Measurements from ENCODE around the gene EWSR1. TPM values are rescaled to one million over a fixed set of nuclear protein-coding genes. Genes with fewer than 3 reads are reported as not detected.

The EWSR1 gene
- total RNA-seq, 1 donor from 2014 or later: 355 TPM

- no peak overlapping the region for H3K27ac Mint-ChIP-seq (ENCODE audit: unreplicated experiment)
Observed at GRCh38 chr22:29325785-29326315, 57.8 kb downstream of the EWSR1 start.

GRCh38 chr22:29326481-29326880, 58.4 kb downstream of the EWSR1 start:
- no peak for TF ChIP-seq CTCF (IDR thresholded peaks at IDR 0.05; ENCODE audit: partially characterized antibody, unreplicated experiment)
- peaks cover 2% of the 10 kb centered on the region for H3K27me3 Mint-ChIP-seq (ENCODE audit: unreplicated experiment)
- H3K36me3 Mint-ChIP-seq (ENCODE audit: unreplicated experiment): no peaks in the 10 kb centered on the region
- H3K4me1 Mint-ChIP-seq (ENCODE audit: low read depth, unreplicated experiment): peaks cover 9% of the 10 kb centered on the region
- DNase-seq: no peak
- H3K27ac Mint-ChIP-seq (ENCODE audit: unreplicated experiment): peak overlapping the region; percentile 33
- H3K9me3 Mint-ChIP-seq (ENCODE audit: unreplicated experiment): peaks cover 7% of the 10 kb centered on the region
- H3K4me3 Mint-ChIP-seq (ENCODE audit: unreplicated experiment): no peak overlapping the region

More at GRCh38 chr22:29325785-29326315, 57.8 kb downstream of the EWSR1 start:
- Mint-ChIP-seq H3K27me3 (ENCODE audit: unreplicated experiment) (peaks cover 2% of the 10 kb centered on the region), H3K4me3 (ENCODE audit: unreplicated experiment) (no peak overlapping the region), H3K4me1 (ENCODE audit: low read depth, unreplicated experiment) (peaks cover 9% of the 10 kb centered on the region), H3K36me3 (ENCODE audit: unreplicated experiment) (no peaks in the 10 kb centered on the region), H3K9me3 (ENCODE audit: unreplicated experiment) (peaks cover 7% of the 10 kb centered on the region)
- no peak for DNase-seq
- no peak for TF ChIP-seq CTCF (IDR thresholded peaks at IDR 0.05; ENCODE audit: partially characterized antibody, unreplicated experiment)

GRCh38 chr22:29327089-29327764, 59.2 kb downstream of the EWSR1 start:
- Mint-ChIP-seq H3K4me1 (ENCODE audit: low read depth, unreplicated experiment) (peaks cover 11% of the 10 kb centered on the region), H3K4me3 (ENCODE audit: unreplicated experiment) (no peak overlapping the region), H3K36me3 (ENCODE audit: unreplicated experiment) (no peaks in the 10 kb centered on the region), H3K9me3 (ENCODE audit: unreplicated experiment) (peaks cover 7% of the 10 kb centered on the region), H3K27ac (ENCODE audit: unreplicated experiment) (no peak overlapping the region), H3K27me3 (ENCODE audit: unreplicated experiment) (peaks cover 2% of the 10 kb centered on the region)
- TF ChIP-seq CTCF (IDR thresholded peaks at IDR 0.05; ENCODE audit: partially characterized antibody, unreplicated experiment): no peak
- no peak for DNase-seq

- Mint-ChIP-seq H3K4me3 (ENCODE audit: unreplicated experiment) (no peak overlapping the region), H3K36me3 (ENCODE audit: unreplicated experiment) (no peaks in the 10 kb centered on the region), H3K4me1 (ENCODE audit: low read depth, unreplicated experiment) (peaks cover 14% of the 10 kb centered on the region), H3K27me3 (ENCODE audit: unreplicated experiment) (peaks cover 2% of the 10 kb centered on the region), H3K27ac (ENCODE audit: unreplicated experiment) (no peak overlapping the region), H3K9me3 (ENCODE audit: unreplicated experiment) (peaks cover 5% of the 10 kb centered on the region)
- TF ChIP-seq CTCF (IDR thresholded peaks at IDR 0.05; ENCODE audit: partially characterized antibody, unreplicated experiment): peak; percentile 46
- DNase-seq: no peak
Observed at GRCh38 chr22:29328055-29328454, 60.0 kb downstream of the EWSR1 start.

All from glutamatergic neuron (in vitro differentiated cells).